Suprapubic skin (tissue), 4 donors: ENCODE results near the gene CLEC4M. TPM values are rescaled to one million over a fixed set of nuclear protein-coding genes. Genes with fewer than 3 reads are reported as not detected.
A peak's percentile ranks its signal among the peaks of the same experiment; 100 is the strongest.

ENCODE experiments used
- DNase-seq, 2 donors: peaks; one replicate each; pipeline ENCODE4 v3.0.0-alpha.2; 2019; ENCODE audit warnings: low spot score in 2 of 2
- H3K27ac ChIP-seq: fragments of 200-600 bp; sonication (generic); one replicate; pipeline ENCODE4 v1.5.1; 2019
- H3K27me3 ChIP-seq: fragments of 200-600 bp; sonication (generic); one replicate; pipeline ENCODE4 v1.5.1; 2019
- H3K36me3 ChIP-seq: fragments of 200-600 bp; sonication (generic); one replicate; pipeline ENCODE4 v1.5.1; 2019
- H3K4me1 ChIP-seq: fragments of 200-600 bp; sonication (generic); one replicate; pipeline ENCODE4 v1.5.1; 2019
- H3K4me3 ChIP-seq: fragments of 200-600 bp; sonication (generic); one replicate; pipeline ENCODE4 v1.5.1; 2019; ENCODE audit warnings: mild to moderate bottlenecking
- H3K9me3 ChIP-seq: fragments of 200-600 bp; sonication (generic); one replicate; pipeline ENCODE4 v1.5.1; 2019
- EP300 ChIP-seq: sonication (generic); formaldehyde crosslinking; IDR thresholded peaks from one replicate; pipeline ENCODE4 v1.6.1; 2017; ENCODE audit warnings: antibody characterized with exemption
- POLR2A ChIP-seq, 2 donors: fragments of 450-650 bp; IDR thresholded peaks; one replicate each; pipeline ENCODE4 v1.6.1; 2017; ENCODE audit warnings: antibody characterized with exemption in 2 of 2, mild to moderate bottlenecking in 2 of 2, moderate library complexity in 2 of 2
- POLR2AphosphoS5 ChIP-seq, 3 donors: sonication (generic); formaldehyde crosslinking; IDR thresholded peaks; one replicate each; pipeline ENCODE4 v1.6.1; 2017; ENCODE audit warnings: antibody characterized with exemption in 3 of 3
- WGBS: methylation state at CpG from one replicate; pipeline ENCODE4 v1.1.5; 2018; 5-methylcytosine and 5-hydroxymethylcytosine counted together
- total RNA-seq, 4 donors: library from RNA; depleted of rRNA; stranded (reverse); fragments of >200 nt; gene quantifications; one replicate each; pipeline ENCODE4 v1.1.0, GENCODE V29; 2016
- TF ChIP-seq, protein P1 (sequence below), 2 donors: fragments of 200-600 bp in 1 of 2; fragments of 450-650 bp in 1 of 2; sonication (generic) in 1 of 2; IDR thresholded peaks; one replicate each; pipeline ENCODE4 v1.5.1; 2016 to 2019; ENCODE audit warnings: antibody characterized with exemption in 2 of 2, mild to moderate bottlenecking in 1 of 2, moderate library complexity in 1 of 2

CLEC4M gene
- total RNA-seq, 4 donors from 2014 or later: not detected

DNA sequence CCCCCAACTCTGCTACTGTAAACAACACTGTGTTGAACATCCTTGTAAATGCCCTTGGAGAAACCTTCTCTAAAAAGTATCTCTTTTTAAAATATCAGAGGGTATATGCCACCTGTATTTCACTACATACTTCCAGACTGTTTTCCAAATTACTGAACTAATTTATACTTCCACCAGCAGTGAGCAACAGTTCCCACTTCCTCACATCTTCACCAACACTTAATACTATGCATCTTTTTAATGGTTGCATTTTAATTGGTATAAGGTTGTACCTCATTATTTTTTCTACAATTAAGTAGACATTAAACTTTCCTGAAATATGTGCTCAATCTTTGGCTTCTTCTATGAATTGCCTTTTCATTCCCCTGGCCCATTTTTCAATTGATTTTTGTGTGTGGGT lies 21.8 kb downstream of the CLEC4M start:
- no peak for TF ChIP-seq POLR2A (IDR thresholded peaks at IDR 0.05)
- Histone ChIP-seq H3K27ac (no peak overlapping the region), H3K4me1 (peaks cover 21% of the 10 kb centered on the region), H3K9me3 (no peaks in the 10 kb centered on the region), H3K36me3 (no peaks in the 10 kb centered on the region), H3K27me3 (peaks cover 53% of the 10 kb centered on the region), H3K4me3 (no peak overlapping the region)
- DNase-seq: no peak

GRCh38 chr19:7787141-7787540 lies 24.1 kb downstream of the CLEC4M start:
- H3K27ac ChIP-seq: no peak overlapping the region
- no peaks in the 10 kb centered on the region for H3K9me3 ChIP-seq
- TF ChIP-seq, protein P1, sequence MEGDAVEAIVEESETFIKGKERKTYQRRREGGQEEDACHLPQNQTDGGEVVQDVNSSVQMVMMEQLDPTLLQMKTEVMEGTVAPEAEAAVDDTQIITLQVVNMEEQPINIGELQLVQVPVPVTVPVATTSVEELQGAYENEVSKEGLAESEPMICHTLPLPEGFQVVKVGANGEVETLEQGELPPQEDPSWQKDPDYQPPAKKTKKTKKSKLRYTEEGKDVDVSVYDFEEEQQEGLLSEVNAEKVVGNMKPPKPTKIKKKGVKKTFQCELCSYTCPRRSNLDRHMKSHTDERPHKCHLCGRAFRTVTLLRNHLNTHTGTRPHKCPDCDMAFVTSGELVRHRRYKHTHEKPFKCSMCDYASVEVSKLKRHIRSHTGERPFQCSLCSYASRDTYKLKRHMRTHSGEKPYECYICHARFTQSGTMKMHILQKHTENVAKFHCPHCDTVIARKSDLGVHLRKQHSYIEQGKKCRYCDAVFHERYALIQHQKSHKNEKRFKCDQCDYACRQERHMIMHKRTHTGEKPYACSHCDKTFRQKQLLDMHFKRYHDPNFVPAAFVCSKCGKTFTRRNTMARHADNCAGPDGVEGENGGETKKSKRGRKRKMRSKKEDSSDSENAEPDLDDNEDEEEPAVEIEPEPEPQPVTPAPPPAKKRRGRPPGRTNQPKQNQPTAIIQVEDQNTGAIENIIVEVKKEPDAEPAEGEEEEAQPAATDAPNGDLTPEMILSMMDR (IDR thresholded peaks at IDR 0.05): no peak
- TF ChIP-seq POLR2AphosphoS5 (IDR thresholded peaks at IDR 0.05) (no peak), EP300 (no peak), POLR2A (IDR thresholded peaks at IDR 0.05) (no peak)
- peaks cover 57% of the 10 kb centered on the region for H3K27me3 ChIP-seq
- 53% methylated on average over 10 of the region's 10 CpGs for WGBS
- no peak overlapping the region for H3K4me3 ChIP-seq
- H3K36me3 ChIP-seq: no peaks in the 10 kb centered on the region
- DNase-seq: no peak
- peaks cover 21% of the 10 kb centered on the region for H3K4me1 ChIP-seq

DNA sequence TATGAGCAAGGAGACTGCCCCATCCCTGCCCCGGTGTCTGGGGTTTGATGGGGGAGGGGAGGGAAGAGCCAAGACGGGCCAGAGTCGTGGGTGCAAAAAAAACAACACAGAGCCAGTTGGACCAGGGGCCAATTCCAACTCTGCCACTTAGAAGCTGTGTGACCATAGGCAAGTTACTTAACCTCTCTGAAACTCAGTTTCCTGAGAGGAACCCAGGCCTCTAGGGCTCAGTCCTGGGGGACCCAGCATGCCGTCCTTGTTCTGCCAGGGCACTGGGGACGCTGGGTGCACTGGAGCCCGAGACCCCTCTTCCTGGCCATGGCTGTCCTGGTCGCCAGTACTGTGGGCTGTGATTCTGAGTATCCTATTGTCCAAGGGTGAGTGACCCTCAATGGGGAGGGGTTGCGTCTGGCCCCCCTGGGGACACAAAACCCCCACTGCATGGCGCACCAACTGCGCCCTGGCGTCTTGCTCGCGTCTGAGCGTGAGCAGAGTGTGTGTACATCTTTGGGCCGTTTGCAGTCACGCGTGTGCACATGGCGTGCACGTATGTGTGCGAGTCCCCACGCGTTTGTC lies 24.6 kb downstream of the CLEC4M start:
- peaks cover 21% of the 10 kb centered on the region for H3K4me1 ChIP-seq
- WGBS: 23% methylated on average over 3 of the region's 22 CpGs
- H3K27ac ChIP-seq: no peak overlapping the region
- peaks cover 56% of the 10 kb centered on the region for H3K27me3 ChIP-seq
- no peaks in the 10 kb centered on the region for H3K36me3 ChIP-seq
- TF ChIP-seq POLR2A (IDR thresholded peaks at IDR 0.05) (no peak), POLR2AphosphoS5 (IDR thresholded peaks at IDR 0.05) (no peak), EP300 (no peak)
- TF ChIP-seq, protein P1 (IDR thresholded peaks at IDR 0.05): no peak
- H3K9me3 ChIP-seq: no peaks in the 10 kb centered on the region
- H3K4me3 ChIP-seq: peak overlapping the region; percentile 6
- no peak for DNase-seq

- no peak for DNase-seq
- H3K36me3 ChIP-seq: no peaks in the 10 kb centered on the region
- H3K4me3 ChIP-seq: peak overlapping the region; percentile 6
- H3K27me3 ChIP-seq: peaks cover 56% of the 10 kb centered on the region
- TF ChIP-seq POLR2A (IDR thresholded peaks at IDR 0.05) (no peak), EP300 (no peak), POLR2AphosphoS5 (IDR thresholded peaks at IDR 0.05) (no peak)
- TF ChIP-seq, protein P1 (IDR thresholded peaks at IDR 0.05): no peak
- H3K27ac ChIP-seq: no peak overlapping the region
- peaks cover 21% of the 10 kb centered on the region for H3K4me1 ChIP-seq
- H3K9me3 ChIP-seq: no peaks in the 10 kb centered on the region
- WGBS: 4% methylated on average over 9 of the region's 67 CpGs
These were observed 25.3 kb downstream of the CLEC4M start for GRCh38 chr19:7788178-7788932.

DNA sequence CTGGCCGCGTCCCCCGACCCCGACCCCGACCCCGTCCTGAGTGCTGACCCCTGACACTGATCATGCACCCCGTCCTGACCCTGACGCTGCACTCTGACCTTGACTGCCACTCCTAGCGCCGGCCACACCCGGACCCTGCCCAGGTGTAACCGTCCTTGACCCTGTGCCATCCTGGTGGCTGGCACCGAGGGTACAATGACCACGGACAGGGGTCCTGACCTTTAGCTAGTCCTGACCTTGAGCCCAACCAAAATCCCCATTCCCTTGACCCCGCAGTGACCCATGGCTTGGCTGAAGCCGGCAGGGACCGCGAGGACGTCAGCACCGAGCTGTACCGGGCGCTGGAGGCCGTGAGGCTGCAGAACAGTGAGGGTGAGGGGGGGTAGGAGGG lies 25.9 kb downstream of the CLEC4M start:
- no peak overlapping the region for H3K27ac ChIP-seq
- WGBS: 0% methylated on average over 11 of the region's 23 CpGs
- H3K4me3 ChIP-seq: peak overlapping the region; percentile 6
- no peaks in the 10 kb centered on the region for H3K36me3 ChIP-seq
- no peak for DNase-seq
- no peak for TF ChIP-seq POLR2AphosphoS5 (IDR thresholded peaks at IDR 0.05)
- TF ChIP-seq EP300: no peak
- TF ChIP-seq POLR2A (IDR thresholded peaks at IDR 0.05): no peak
- TF ChIP-seq, protein P1 (IDR thresholded peaks at IDR 0.05): no peak
- H3K27me3 ChIP-seq: peaks cover 52% of the 10 kb centered on the region
- peaks cover 18% of the 10 kb centered on the region for H3K4me1 ChIP-seq
- no peaks in the 10 kb centered on the region for H3K9me3 ChIP-seq
